DND-41 (cell line): ENCODE measurements around the gene HCN1.

Experiments
- ATAC-seq: fragments of 200-7000 bp; cut with Tn5 transposase; 3 replicates; pipeline ENCODE4 v1.9.1; 2021; ENCODE audit warnings: low read depth; ENCODE audit not compliant: insufficient read depth
- DNase-seq: peaks from one replicate; pipeline ENCODE4 v3.0.0-alpha.2; 2020
- H2AFZ ChIP-seq: 2 replicates; pipeline ENCODE4 v1.6.0; 2012; ENCODE audit warnings: low read depth, low read length
- H3K27ac ChIP-seq: 2 replicates; pipeline ENCODE4 v1.5.1; 2012; ENCODE audit warnings: low read length, inconsistent platforms
- H3K27me3 ChIP-seq: fragments of 200-600 bp; sonication (generic); 2 replicates; pipeline ENCODE4 v1.6.0; 2012; ENCODE audit warnings: low read length, mild to moderate bottlenecking, inconsistent platforms; ENCODE audit not compliant: insufficient read depth, poor library complexity
- H3K36me3 ChIP-seq: 2 replicates; pipeline ENCODE4 v1.5.1; 2012; ENCODE audit warnings: low read length, inconsistent platforms; ENCODE audit not compliant: insufficient read depth
- H3K4me1 ChIP-seq: 2 replicates; pipeline ENCODE4 v1.5.1; 2012; ENCODE audit warnings: mild to moderate bottlenecking, low read length; ENCODE audit not compliant: insufficient read depth
- H3K4me2 ChIP-seq: 2 replicates; pipeline ENCODE4 v1.6.0; 2012; ENCODE audit warnings: mild to moderate bottlenecking, moderate library complexity, low read length, inconsistent platforms; ENCODE audit not compliant: insufficient read depth
- H3K4me3 ChIP-seq, 2 experiments: fragments of 200-600 bp in 1 of 2; shearing (Covaris generic) in 1 of 2; 2 replicates each; pipeline ENCODE4 v1.5.1; 2012 to 2016; ENCODE audit warnings: inconsistent platforms in 2 of 2, low read length in 2 of 2, mild to moderate bottlenecking in 2 of 2, low read depth in 1 of 2, moderate library complexity in 1 of 2
- H3K79me2 ChIP-seq: 2 replicates; pipeline ENCODE4 v1.6.0; 2012; ENCODE audit warnings: low read length, inconsistent platforms; ENCODE audit not compliant: insufficient read depth
- H3K9ac ChIP-seq: 2 replicates; pipeline ENCODE4 v1.6.0; 2012; ENCODE audit warnings: low read depth, mild to moderate bottlenecking, inconsistent platforms, low read length, moderate library complexity
- H3K9me3 ChIP-seq: 2 replicates; pipeline ENCODE4 v1.5.1; 2012; ENCODE audit warnings: low read length, moderate library complexity, mild to moderate bottlenecking, inconsistent platforms; ENCODE audit not compliant: insufficient read depth, severe bottlenecking
- H4K20me1 ChIP-seq: 2 replicates; pipeline ENCODE4 v1.6.0; 2012; ENCODE audit warnings: low read length; ENCODE audit not compliant: insufficient read depth
- CTCF ChIP-seq: IDR thresholded peaks from 2 replicates; pipeline ENCODE4 v1.5.1; 2012; ENCODE audit warnings: borderline replicate concordance, low read length, moderate library complexity, mild to moderate bottlenecking; ENCODE audit not compliant: poor library complexity, severe bottlenecking; ENCODE audit errors: extremely low read depth
- EZH2 ChIP-seq: IDR thresholded peaks from 3 replicates; pipeline ENCODE4 v1.6.1; 2012; ENCODE audit warnings: borderline replicate concordance, low read depth, mild to moderate bottlenecking, moderate library complexity, low read length, inconsistent platforms; ENCODE audit not compliant: severe bottlenecking

Gene HCN1

GRCh38 chr5:45694255-45694814 is 1.8 kb downstream of the HCN1 start:
- peaks cover 4% of the 10 kb centered on the region for H3K9me3 ChIP-seq
- DNase-seq (no peak), ATAC-seq (no peak)
- no peaks in the 10 kb centered on the region for H3K79me2 ChIP-seq
- H3K4me1 ChIP-seq: no peaks in the 10 kb centered on the region
- no peaks in the 10 kb centered on the region for H3K27me3 ChIP-seq
- no peak overlapping the region for H3K9ac ChIP-seq
- no peak overlapping the region for H3K4me2 ChIP-seq
- no peak overlapping the region for H2AFZ ChIP-seq
- H3K4me3 ChIP-seq: no peak overlapping the region
- TF ChIP-seq EZH2 (no peak), CTCF (no peak)
- H3K36me3 ChIP-seq: no peaks in the 10 kb centered on the region
- H3K27ac ChIP-seq: no peak overlapping the region
- no peaks in the 10 kb centered on the region for H4K20me1 ChIP-seq

GRCh38 chr5:45692481-45692880 is 3.7 kb downstream of the HCN1 start:
- H3K79me2 ChIP-seq: no peaks in the 10 kb centered on the region
- TF ChIP-seq CTCF: no peak
- no peak for TF ChIP-seq EZH2
- H3K4me1 ChIP-seq: no peaks in the 10 kb centered on the region
- peaks cover 4% of the 10 kb centered on the region for H3K9me3 ChIP-seq
- H3K36me3 ChIP-seq: no peaks in the 10 kb centered on the region
- no peaks in the 10 kb centered on the region for H4K20me1 ChIP-seq
- H3K27me3 ChIP-seq: no peaks in the 10 kb centered on the region
- DNase-seq: no peak
- H3K9ac ChIP-seq: no peak overlapping the region
- H3K4me3 ChIP-seq: no peak overlapping the region
- no peak for ATAC-seq
- H3K27ac ChIP-seq: no peak overlapping the region
- H2AFZ ChIP-seq: no peak overlapping the region
- no peak overlapping the region for H3K4me2 ChIP-seq

GRCh38 chr5:45691656-45692055 is 4.5 kb downstream of the HCN1 start:
- no peak overlapping the region for H3K4me2 ChIP-seq
- no peak overlapping the region for H3K9ac ChIP-seq
- DNase-seq (no peak), ATAC-seq (no peak)
- no peak overlapping the region for H2AFZ ChIP-seq
- H4K20me1 ChIP-seq: no peaks in the 10 kb centered on the region
- H3K27ac ChIP-seq: no peak overlapping the region
- H3K27me3 ChIP-seq: no peaks in the 10 kb centered on the region
- no peak overlapping the region for H3K4me3 ChIP-seq
- TF ChIP-seq EZH2 (no peak), CTCF (no peak)
- H3K36me3 ChIP-seq: no peaks in the 10 kb centered on the region
- H3K4me1 ChIP-seq: no peaks in the 10 kb centered on the region
- peaks cover 4% of the 10 kb centered on the region for H3K9me3 ChIP-seq
- H3K79me2 ChIP-seq: no peaks in the 10 kb centered on the region

GRCh38 chr5:45687701-45688100 is 8.5 kb downstream of the HCN1 start:
- no peaks in the 10 kb centered on the region for H3K4me1 ChIP-seq
- H3K36me3 ChIP-seq: no peaks in the 10 kb centered on the region
- DNase-seq: no peak
- no peak overlapping the region for H3K4me3 ChIP-seq
- H3K27ac ChIP-seq: no peak overlapping the region
- no peak overlapping the region for H3K9ac ChIP-seq
- H3K27me3 ChIP-seq: no peaks in the 10 kb centered on the region
- H4K20me1 ChIP-seq: no peaks in the 10 kb centered on the region
- ATAC-seq: no peak
- no peaks in the 10 kb centered on the region for H3K79me2 ChIP-seq
- no peak overlapping the region for H3K4me2 ChIP-seq
- no peak for TF ChIP-seq CTCF
- H2AFZ ChIP-seq: no peak overlapping the region
- H3K9me3 ChIP-seq: no peaks in the 10 kb centered on the region
